HG03103 (cell line): ENCODE results near the gene RHBDD2.

Source experiments
- ATAC-seq: cut with Tn5 transposase; IDR thresholded peaks from one replicate; pipeline ENCODE4 v1.9.1; 2021; ENCODE audit warnings: low read depth; ENCODE audit not compliant: unreplicated experiment

RHBDD2 gene

DNA sequence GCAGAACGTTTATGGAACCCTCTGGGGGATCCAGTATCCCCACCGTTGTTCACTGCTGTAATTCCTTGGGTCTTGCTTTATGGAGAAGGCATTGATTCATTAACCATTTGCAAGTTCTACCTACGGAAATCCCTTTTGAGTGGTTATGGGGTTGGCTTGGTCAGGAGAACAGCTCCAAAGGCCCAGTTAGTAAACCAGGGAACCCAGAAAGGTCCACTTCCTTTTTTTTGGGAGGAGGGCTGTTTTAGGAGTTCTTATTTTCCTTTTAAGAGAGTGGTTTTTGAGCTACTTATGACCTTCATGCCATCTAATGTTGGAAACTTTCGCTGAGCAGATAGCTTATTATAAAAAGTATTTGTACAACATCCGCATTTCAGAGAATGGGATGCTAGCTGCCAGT lies 37.4 kb downstream of the RHBDD2 start:
- ATAC-seq = no peak

DNA sequence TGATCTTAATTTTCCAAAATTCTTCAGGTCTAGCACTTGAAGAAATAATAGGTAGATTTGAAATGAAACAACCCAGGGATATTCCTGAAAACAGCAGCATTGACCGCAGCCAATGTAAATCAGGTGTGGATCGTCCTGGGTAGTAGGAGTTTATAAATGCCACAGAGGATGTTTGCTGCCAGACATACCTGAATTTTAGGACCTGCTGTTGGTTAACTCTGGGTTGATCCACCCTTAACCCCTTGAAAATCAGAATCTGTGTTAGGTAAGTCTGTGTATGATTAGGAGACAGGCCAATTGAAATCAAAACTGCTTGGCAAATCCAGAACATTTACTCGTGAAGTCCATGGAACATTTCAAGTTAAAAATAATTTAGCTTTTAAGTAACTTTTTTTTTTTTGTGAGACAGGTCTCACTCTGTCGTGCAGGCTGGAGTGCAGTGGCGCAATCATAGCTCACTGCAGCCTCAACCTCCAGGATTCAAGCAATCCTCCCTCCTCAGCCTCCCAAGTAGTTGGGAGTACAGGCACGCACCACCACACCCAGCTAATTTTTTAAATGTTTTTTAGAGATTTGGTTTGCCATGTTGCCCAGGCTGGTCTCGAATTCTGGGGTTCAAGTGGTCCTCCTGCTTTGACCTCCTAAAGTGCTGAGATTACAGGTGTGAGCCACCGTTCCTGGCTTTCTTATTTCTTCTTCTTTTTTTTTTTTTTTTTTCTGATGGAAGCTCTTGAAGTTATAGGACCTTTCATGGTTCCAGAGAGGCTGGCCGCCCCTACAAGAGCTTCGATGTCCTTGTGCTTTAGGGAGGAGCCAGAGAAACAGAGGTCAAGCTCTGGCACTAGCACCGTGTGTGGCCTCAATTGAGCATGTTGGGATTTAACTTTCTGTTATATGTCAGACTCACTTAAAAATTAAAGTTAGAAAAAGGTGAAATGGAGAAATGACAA lies 38.1 kb downstream of the RHBDD2 start:
- no peak for ATAC-seq

DNA sequence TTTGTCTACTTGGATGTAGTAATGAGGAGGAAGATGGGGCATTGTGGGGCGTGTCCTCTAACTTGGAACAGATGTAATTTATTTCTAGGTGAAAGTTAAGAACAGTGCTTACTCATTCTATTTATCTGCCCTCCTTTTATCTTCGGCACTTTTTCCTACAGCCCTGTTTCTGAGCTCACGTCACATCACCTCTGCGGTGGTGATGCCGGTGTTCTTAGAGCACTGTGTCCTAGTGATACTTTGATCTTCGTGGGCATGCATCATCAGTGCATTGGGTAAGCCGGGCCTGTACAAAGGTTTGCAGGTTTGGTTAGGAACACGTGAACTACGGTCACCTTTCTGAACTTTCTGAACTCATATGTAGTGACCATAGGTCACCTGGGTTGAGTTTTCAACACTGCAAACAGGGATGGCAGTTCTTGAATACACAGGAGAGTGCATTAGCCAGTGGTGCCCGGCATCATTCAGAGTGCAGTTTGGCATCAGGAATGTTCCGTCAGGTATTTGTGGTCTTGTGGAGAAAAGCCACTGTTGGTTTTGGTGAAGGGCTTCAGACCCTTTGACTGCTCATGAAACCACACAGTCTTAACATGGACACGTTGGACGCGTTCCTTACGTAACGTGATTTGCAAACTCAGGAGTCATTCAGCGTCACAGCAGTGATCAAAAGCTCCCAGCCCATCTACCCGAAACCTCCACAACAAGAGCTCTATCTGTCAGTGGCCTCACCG lies 41.8 kb downstream of the RHBDD2 start:
- ATAC-seq = no peak

DNA sequence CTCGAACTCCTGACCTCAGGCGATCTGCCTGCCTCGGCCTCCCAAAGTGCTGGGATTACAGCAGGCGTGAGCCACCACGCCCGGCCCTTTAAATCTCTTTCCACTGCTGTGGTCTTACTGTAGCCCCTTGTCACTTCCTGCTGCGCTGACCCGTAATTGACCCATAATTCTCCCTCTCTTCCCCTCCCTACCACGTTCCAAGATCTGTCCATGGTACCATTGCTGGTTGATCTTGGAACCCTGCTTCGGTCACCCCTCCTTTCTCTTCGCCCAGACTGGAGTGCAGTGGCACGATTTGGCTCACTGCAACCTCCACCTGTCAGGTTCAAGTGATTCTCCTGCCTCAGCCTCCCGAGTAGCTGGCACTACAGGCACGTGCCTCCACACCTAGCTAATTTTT lies 42.6 kb downstream of the RHBDD2 start:
- no peak for ATAC-seq

DNA sequence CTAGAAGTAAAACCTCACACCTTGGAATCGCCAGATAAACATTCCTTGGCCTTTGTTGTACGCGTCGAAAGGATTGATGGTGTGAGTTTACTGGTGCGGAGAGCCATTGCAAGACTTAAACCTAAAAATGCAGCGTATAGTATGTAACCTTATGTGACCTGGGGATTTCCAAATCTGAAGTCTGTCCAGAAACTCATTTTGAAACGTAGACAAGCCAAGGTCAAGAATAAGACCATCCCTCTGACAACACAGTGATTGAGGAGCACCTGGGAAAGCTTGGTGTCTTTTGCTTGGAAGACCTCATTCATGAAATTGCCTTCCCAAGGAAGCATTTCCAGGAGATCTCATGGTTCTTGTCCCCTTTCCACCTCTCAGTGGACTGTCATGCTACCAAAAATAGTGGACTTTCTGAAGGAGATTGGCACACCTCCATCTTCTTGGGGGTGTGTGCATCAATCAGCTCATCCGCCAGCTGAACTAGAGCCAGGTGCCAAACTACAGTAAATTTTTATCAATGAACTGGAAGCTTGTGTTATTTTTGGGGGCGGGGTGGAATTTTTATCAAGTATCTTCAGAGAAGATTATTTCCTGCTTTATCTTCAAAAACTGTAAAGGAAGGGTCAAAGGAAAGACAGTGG lies 44.3 kb downstream of the RHBDD2 start:
- ATAC-seq = no peak

DNA sequence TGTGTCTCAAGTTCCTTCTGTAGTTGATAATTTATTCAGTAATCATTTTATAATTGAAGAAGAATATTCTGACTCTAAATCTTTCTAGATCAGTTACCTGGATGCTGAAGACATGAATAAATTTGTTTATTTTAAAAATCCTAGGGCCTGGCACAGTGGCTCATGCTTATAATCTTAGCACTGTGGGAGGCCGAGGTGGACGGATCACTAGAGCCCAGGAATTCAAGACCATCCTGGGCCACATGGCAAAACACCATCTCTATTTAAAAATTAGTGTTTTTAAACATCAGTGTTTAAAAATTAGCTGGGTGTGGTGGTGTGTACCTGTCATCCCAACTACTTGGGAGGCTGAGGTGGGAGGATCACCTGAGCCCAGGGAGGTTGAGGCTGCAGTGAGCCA lies 45.4 kb downstream of the RHBDD2 start:
- ATAC-seq = no peak

DNA sequence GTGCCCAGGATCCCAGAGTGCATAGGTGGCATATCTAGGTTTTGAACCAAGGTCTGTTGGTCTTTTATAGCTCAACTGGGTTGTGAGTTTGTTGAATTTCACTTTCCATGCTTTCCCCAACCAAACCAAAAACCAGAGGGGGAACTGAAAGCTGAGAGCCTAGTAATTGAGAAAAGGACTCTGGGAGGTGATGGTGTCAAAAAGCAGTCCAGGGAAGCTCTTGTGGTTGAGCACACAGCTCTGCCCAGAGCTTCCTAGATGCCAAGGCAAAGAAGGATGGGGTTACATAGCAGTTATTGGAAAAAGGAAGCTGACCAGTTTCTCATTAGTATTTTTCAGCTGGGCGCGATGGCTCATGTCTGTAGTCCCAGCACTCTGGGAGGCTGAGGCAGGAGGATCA lies 46.1 kb downstream of the RHBDD2 start:
- no peak for ATAC-seq

DNA sequence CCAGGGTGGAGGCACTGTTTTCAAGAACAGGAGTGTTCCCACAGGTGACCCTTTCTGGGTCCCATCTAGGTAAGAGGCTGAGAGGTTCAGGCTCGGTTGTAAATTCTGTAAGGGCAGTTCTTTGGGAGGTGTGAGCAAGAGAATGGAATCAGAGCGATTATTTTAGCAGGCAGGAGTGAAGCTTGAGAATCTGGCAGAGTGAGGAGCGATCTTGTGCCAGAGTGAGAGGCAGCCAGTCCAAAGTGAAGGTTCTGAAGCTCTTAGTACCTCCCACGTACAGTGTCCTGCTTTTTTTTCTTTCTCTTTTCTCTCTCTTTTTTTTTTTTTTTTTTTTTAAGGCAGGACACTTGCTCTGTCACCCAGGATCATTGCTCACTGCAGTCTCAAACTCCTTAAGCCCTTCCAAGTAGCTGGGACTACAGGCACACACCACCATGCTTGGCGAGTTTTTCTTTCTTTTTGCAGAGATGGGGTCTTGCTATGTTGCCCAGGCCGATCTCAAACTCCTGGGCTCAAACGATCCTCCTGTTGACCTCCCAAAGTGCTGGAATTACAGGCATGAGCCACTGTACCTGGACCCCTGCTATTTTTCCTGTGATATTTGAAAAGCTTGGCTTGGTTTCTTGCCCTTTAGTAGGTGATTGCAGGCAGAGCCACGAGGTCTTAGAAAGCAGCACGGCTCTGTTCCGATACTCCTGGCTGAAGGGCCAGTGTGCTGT lies 47.0 kb downstream of the RHBDD2 start:
- ATAC-seq = no peak

DNA sequence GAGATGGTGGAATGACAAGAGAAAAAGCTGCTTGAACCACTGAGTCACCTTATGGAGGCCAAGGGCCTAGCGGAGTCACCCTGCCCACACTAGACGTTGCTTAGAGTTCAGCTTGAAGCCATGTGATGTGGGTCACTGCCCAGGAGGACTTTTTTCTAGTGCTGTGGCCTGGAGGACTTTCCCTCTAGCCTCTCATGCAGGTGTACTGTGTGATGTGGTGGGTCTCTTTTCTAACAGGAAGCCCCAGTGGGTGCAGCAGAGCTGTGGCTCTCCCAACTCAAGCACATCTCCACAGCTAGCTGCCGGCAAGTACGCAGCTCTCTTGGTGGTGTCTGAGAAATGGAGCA lies 49.7 kb downstream of the RHBDD2 start:
- ATAC-seq = peak; percentile 76

DNA sequence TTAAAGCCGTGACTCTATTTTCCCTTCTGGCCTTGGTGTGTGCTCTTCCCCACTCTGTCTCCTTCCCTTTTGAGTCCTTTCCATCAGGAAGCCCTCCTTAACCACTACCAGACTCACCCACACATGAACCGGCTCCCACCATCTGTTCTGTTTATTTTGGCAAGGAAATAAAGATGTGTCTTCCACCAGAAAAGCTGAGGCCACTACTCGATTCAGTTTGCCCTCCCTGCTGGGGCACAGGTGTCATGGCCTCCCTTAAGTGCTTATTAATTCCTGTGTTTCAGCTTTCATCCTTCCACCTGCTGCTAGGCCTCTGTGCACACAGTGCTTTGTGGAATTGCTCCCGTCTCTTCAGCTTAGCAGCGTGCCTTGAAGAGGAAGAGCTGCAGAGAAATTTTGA lies 52.8 kb downstream of the RHBDD2 start:
- ATAC-seq = no peak

DNA sequence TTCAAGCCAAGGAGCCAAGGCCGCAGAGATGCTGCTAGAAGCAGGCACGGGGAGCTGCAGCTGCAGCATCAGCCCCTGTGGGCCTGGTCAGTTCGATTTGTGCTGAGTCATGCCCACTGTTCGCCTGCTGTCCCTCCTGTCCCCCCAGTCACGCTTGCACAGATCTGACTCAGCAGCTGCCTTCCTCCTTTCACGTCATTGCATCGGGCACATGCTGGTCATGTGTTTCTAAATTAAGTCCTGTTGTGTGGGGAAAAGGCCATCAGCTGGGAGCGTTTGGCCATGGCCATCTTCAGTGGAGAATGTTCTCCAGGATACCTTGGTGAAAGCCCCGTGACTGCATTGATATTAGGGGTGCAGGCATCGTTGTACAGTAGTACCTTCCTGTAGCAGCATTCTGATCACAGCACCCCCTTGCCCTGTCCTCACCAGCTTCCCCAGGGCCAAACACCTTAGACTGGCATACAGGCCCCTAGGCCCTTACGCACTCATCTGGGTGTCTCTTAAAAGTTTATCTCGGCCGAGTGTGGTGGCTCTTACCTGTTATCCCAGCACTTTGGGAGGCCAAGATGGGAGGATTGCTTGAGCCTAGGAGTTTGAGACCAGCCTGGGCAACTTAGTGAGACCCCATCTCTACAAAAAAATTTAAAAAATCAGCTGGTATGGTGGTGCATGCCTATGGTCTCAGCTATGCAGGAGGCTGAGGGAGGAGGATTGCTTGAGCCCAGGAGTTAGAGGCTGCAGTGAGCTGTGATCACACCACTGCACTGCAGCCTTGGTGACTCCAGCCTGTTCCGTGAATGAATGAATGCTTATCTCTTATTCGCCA lies 59.3 kb downstream of the RHBDD2 start:
- ATAC-seq = no peak
